ENCODE results near the gene PIK3R3.

DNA sequence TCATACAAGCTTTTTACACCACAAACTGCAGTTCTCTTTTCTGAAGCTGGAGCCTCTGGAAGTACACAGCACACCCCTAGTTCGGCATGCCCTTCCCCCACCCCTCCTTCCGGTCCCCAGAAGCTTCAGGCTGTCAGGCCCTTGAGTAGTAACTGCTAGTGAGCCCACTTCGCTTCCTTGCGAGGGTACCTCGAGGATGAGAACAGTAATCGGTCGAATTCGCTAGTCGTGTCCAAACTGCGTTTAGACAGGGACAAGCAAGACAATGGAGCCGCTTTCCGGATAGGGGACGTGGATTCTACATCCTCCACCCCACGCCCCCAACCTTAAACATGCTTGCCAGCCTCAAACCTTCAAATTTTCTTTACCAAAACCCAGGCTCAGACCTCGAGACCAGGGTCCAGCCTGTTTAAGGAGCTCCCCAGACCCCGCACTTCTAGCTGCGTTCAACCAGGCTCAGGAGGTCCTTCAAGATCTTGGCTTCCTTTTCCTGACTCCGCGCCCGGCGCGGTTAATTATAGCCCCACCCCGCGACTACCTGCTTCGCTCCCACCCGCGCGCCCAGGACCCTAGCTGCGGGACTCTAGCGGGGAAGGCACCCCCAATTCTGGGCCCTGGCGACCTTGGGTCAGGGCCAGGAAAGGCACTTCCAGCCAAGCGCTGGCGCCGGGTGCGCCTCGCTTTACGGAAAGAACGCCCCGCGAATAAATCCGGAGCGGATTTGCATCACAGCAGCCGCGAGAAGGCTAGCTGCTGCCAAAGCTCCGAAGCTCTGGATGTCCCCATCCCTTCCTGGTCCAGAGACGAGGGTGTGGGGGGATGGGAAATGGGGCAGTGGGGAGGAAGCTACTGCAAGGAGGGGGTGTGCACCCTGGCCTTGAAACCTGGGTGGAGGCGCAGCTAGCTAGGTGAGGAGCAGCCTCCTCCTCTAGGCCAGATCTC lies 34.4 kb upstream of the PIK3R3 start:
- TF ChIP-seq POLR2AphosphoS5 (IDR thresholded peaks at IDR 0.05; ENCODE audit: borderline replicate concordance, low read depth, low read length) (no peak), EZH2 (IDR thresholded peaks at IDR 0.05) (no peak)

Measured in SK-N-MC (cell line).